B cell (primary cell): ENCODE data around the gene SHROOM2. TPM values are rescaled to one million over a fixed set of nuclear protein-coding genes. Genes with fewer than 3 reads are reported as not detected.

Experiments
- ATAC-seq: fragments of 200-7000 bp; cut with Tn5 transposase; one replicate; pipeline ENCODE4 v1.10.0; 2021; ENCODE audit warnings: low read depth, mild to moderate bottlenecking, moderate number of reproducible peaks, moderate library complexity
- CTCF ChIA-PET: fragments of 350-600 bp; sonication (Branson Sonifier 250); formaldehyde crosslinking; loops from one replicate; lab custom pipeline; 2021; ENCODE audit warnings: antibody characterized with exemption, inconsistent platforms; lab: Charles Lee
- POLR2A ChIA-PET: fragments of 350-600 bp; sonication (Branson Sonifier 250); formaldehyde crosslinking; loops from one replicate; lab custom pipeline; 2021; ENCODE audit warnings: antibody characterized with exemption; lab: Charles Lee
- DNase-seq: peaks from one replicate; pipeline ENCODE4 v3.0.0; 2013
- H2AFZ ChIP-seq: 2 replicates; pipeline ENCODE4 v1.6.1; 2012; ENCODE audit warnings: mild to moderate bottlenecking, low read depth, low read length; ENCODE audit not compliant: insufficient read depth, poor library complexity, severe bottlenecking
- H3K27ac ChIP-seq, 2 donors: 1 replicate in 1 of 2; 2 replicates in 1 of 2; pipeline ENCODE4 v1.5.1; 2012 to 2013; ENCODE audit warnings: low read length in 2 of 2, mild to moderate bottlenecking in 2 of 2, moderate library complexity in 1 of 2
- H3K27me3 ChIP-seq, 4 experiments: fragments of 200-600 bp in 1 of 4; sonication (generic) in 1 of 4; replicated peaks in 1 of 4; 1 replicate in 2 of 4; 2 replicates in 2 of 4; pipeline versions ENCODE4 v1.6.1 to v1.7.0; 2013 to 2016; ENCODE audit warnings: low read length in 3 of 4, mild to moderate bottlenecking in 2 of 4, mixed read lengths in 1 of 4, moderate library complexity in 1 of 4; ENCODE audit not compliant: insufficient read depth in 4 of 4, control insufficient read depth in 3 of 4; ENCODE audit errors: control extremely low read depth in 1 of 4
- H3K36me3 ChIP-seq, 2 experiments: replicated peaks in 1 of 2; 1 replicate in 1 of 2; 2 replicates in 1 of 2; pipeline versions ENCODE4 v1.6.1 to v1.7.1; 2013; ENCODE audit warnings: low read length in 1 of 2; ENCODE audit not compliant: insufficient read depth in 2 of 2, control insufficient read depth in 1 of 2; ENCODE audit errors: control extremely low read depth in 1 of 2, extremely low read depth in 1 of 2
- H3K4me1 ChIP-seq, 2 donors: fragments of 200-600 bp in 1 of 2; sonication (generic) in 1 of 2; 1 replicate in 1 of 2; 2 replicates in 1 of 2; pipeline versions ENCODE4 v1.5.1 to v1.6.1; 2013 to 2017; ENCODE audit warnings: low read length in 2 of 2; ENCODE audit not compliant: control insufficient read depth in 2 of 2, insufficient read depth in 2 of 2
- H3K4me2 ChIP-seq: replicated peaks from 2 replicates; pipeline ENCODE3; 2012; ENCODE audit warnings: mild to moderate bottlenecking, low read depth, low read length; ENCODE audit not compliant: poor library complexity, severe bottlenecking
- H3K4me3 ChIP-seq, 5 experiments: fragments of 200-600 bp in 1 of 5; sonication (generic) in 1 of 5; 1 replicate in 3 of 5; 2 replicates in 2 of 5; pipeline versions ENCODE4 v1.5.1 to v1.7.0; 2011 to 2016; ENCODE audit warnings: low read length in 4 of 5, mild to moderate bottlenecking in 4 of 5, low read depth in 2 of 5, control low read depth in 1 of 5, moderate library complexity in 1 of 5; ENCODE audit not compliant: insufficient read depth in 1 of 5; ENCODE audit errors: control extremely low read depth in 1 of 5, extremely low read depth in 1 of 5
- H3K79me2 ChIP-seq: fragments of 200-600 bp; sonication (generic); one replicate; pipeline ENCODE4 v1.6.0; 2016; ENCODE audit warnings: low read length; ENCODE audit not compliant: control insufficient read depth, insufficient read depth
- H3K9ac ChIP-seq: fragments of 200-600 bp; sonication (generic); 2 replicates; pipeline ENCODE4 v1.6.1; 2017; ENCODE audit warnings: mild to moderate bottlenecking, low read length, moderate library complexity
- H3K9me3 ChIP-seq, 3 donors: one replicate each; pipeline versions ENCODE4 v1.6.1 to v1.7.1; 2013; ENCODE audit warnings: low read length in 2 of 3; ENCODE audit not compliant: control insufficient read depth in 2 of 3, insufficient read depth in 1 of 3; ENCODE audit errors: control extremely low read depth in 1 of 3
- H4K20me1 ChIP-seq: 2 replicates; pipeline ENCODE4 v1.6.0; 2012; ENCODE audit warnings: mild to moderate bottlenecking, low read length; ENCODE audit not compliant: insufficient read depth, control insufficient read depth, poor library complexity, severe bottlenecking
- H3K27ac Mint-ChIP-seq: one replicate; pipeline ENCODE4 v1.8.0; 2021; ENCODE audit warnings: mixed read lengths
- H3K27me3 Mint-ChIP-seq: one replicate; pipeline ENCODE4 v1.8.0; 2021; ENCODE audit warnings: mixed read lengths
- H3K4me1 Mint-ChIP-seq: one replicate; pipeline ENCODE4 v1.8.0; 2021; ENCODE audit warnings: mixed read lengths
- H3K4me3 Mint-ChIP-seq: one replicate; pipeline ENCODE4 v1.8.0; 2021; ENCODE audit warnings: mixed read lengths
- H3K9me3 Mint-ChIP-seq: one replicate; pipeline ENCODE4 v1.8.0; 2022; ENCODE audit warnings: mixed read lengths; ENCODE audit not compliant: insufficient read depth
- EZH2 ChIP-seq: IDR thresholded peaks from 2 replicates; pipeline ENCODE4 v1.6.1; 2012; ENCODE audit warnings: borderline replicate concordance, low read depth, mild to moderate bottlenecking, moderate library complexity, low read length; ENCODE audit not compliant: insufficient read depth, poor library complexity, severe bottlenecking
- WGBS: methylation state at CpG from one replicate; pipeline ENCODE4 v1.1.5; 2013; ENCODE audit warnings: missing lambda C conversion rate; ENCODE audit not compliant: insufficient coverage; 5-methylcytosine and 5-hydroxymethylcytosine counted together
- intact Hi-C: fragments of 100-400 bp; cut with micrococcal nuclease; formaldehyde crosslinking; loops from one replicate; pipeline ENCODE4 v1.10.0; 2022
- polyA plus RNA-seq: library from polyadenylated mRNA; depleted of rRNA; stranded (reverse); fragments of >200 nt; gene quantifications from 2 replicates; pipeline ENCODE4 v1.2.3, GENCODE V29; 2012
- total RNA-seq, 2 donors: library from RNA; stranded (reverse); fragments of 120-200 nt in 1 of 2; gene quantifications; 1 replicate in 1 of 2; 2 replicates in 1 of 2; pipeline versions ENCODE4 v1.2.3 to v1.2.4, GENCODE V29; 2013 to 2022
- TF ChIP-seq, protein P1 (sequence below): fragments of 200-600 bp; IDR thresholded peaks from one replicate; pipeline ENCODE4 v1.8.0; 2022; ENCODE audit warnings: antibody characterized with exemption, mild to moderate bottlenecking

The SHROOM2 gene
- total and polyA plus RNA-seq, 2 donors (not counting 1 experiment from before 2014, with no cell fraction given): not detected

GRCh38 chrX:9912351-9913145 is 126.3 kb downstream of the SHROOM2 start:
- Histone ChIP-seq H3K9ac (no peak overlapping the region), H3K4me1 (no peaks in the 10 kb centered on the region), H3K27ac (no peak overlapping the region), H3K4me3 (no peak overlapping the region), H3K4me2 (peak overlapping the region; percentile 44), H2AFZ (no peak overlapping the region), H3K9me3 (no peaks in the 10 kb centered on the region), H3K79me2 (no peaks in the 10 kb centered on the region), H4K20me1 (no peaks in the 10 kb centered on the region), H3K36me3 (no peaks in the 10 kb centered on the region), H3K27me3 (no peaks in the 10 kb centered on the region)
- TF ChIP-seq, protein P1, sequence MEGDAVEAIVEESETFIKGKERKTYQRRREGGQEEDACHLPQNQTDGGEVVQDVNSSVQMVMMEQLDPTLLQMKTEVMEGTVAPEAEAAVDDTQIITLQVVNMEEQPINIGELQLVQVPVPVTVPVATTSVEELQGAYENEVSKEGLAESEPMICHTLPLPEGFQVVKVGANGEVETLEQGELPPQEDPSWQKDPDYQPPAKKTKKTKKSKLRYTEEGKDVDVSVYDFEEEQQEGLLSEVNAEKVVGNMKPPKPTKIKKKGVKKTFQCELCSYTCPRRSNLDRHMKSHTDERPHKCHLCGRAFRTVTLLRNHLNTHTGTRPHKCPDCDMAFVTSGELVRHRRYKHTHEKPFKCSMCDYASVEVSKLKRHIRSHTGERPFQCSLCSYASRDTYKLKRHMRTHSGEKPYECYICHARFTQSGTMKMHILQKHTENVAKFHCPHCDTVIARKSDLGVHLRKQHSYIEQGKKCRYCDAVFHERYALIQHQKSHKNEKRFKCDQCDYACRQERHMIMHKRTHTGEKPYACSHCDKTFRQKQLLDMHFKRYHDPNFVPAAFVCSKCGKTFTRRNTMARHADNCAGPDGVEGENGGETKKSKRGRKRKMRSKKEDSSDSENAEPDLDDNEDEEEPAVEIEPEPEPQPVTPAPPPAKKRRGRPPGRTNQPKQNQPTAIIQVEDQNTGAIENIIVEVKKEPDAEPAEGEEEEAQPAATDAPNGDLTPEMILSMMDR: no peak
- TF ChIP-seq EZH2: no peak
- DNase-seq: peak; percentile 10
- POLR2A ChIA-PET: no interaction called here
- CTCF ChIA-PET: no interaction called here
- H3K4me1 Mint-ChIP-seq: peaks cover 5% of the 10 kb centered on the region
- H3K4me3 Mint-ChIP-seq: peak overlapping the region; percentile 52
- intact Hi-C loops: no loop called here
- H3K27ac Mint-ChIP-seq: no peak overlapping the region
- no peaks in the 10 kb centered on the region for H3K9me3 Mint-ChIP-seq
- WGBS: 71% methylated on average over 16 of the region's 31 CpGs
- ATAC-seq: no peak
- peaks cover 25% of the 10 kb centered on the region for H3K27me3 Mint-ChIP-seq

GRCh38 chrX:9913146-9913433 is 126.9 kb downstream of the SHROOM2 start:
- 80% methylated on average over 2 of the region's 4 CpGs for WGBS
- CTCF ChIA-PET: no interaction called here
- Mint-ChIP-seq H3K4me3 (no peak overlapping the region), H3K27me3 (peaks cover 25% of the 10 kb centered on the region), H3K27ac (no peak overlapping the region), H3K9me3 (no peaks in the 10 kb centered on the region), H3K4me1 (peaks cover 5% of the 10 kb centered on the region)
- intact Hi-C loops: no loop called here
- H3K79me2 ChIP-seq: no peaks in the 10 kb centered on the region
- DNase-seq: no peak
- POLR2A ChIA-PET: no interaction called here
- no peaks in the 10 kb centered on the region for H3K36me3 ChIP-seq
- H4K20me1 ChIP-seq: no peaks in the 10 kb centered on the region
- H3K4me3 ChIP-seq: no peak overlapping the region
- no peaks in the 10 kb centered on the region for H3K4me1 ChIP-seq
- no peaks in the 10 kb centered on the region for H3K9me3 ChIP-seq
- TF ChIP-seq EZH2: no peak
- TF ChIP-seq, protein P1: no peak
- no peak overlapping the region for H2AFZ ChIP-seq
- ATAC-seq: no peak
- no peak overlapping the region for H3K9ac ChIP-seq
- no peaks in the 10 kb centered on the region for H3K27me3 ChIP-seq
- no peak overlapping the region for H3K4me2 ChIP-seq
- H3K27ac ChIP-seq: no peak overlapping the region
